Stimulated activated naive CD8-positive, alpha-beta T cell treated with anti-CD3 and anti-CD28 coated beads, Interleukin-15, Interleukin-2, amounts not matched to agents 100 U/mL and 50 U/mL, for 24 hours (primary cell): ENCODE data around the gene HOXA7.
A peak's percentile ranks its signal among the peaks of the same experiment; 100 is the strongest.

ENCODE experiments used
- ATAC-seq: fragments of 150-1000 bp; cut with Tn5 transposase; one replicate; pipeline ENCODE4 v1.10.0; 2021
- DNase-seq: peaks from one replicate; pipeline ENCODE4 v3.0.0; 2021

Gene HOXA7

GRCh38 chr7:27156508-27156898, at the start of gene HOXA7:
HOXA7 (minus strand) TSS chr7:27156675; CDS start chr7:27156545, 130 bp downstream.
- DNase-seq: no peak
- no peak for ATAC-seq

- DNase-seq: no peak
- ATAC-seq: no peak
These were observed 49.1 kb upstream of the HOXA7 start for GRCh38 chr7:27205325-27206280.

GRCh38 chr7:27204851-27205322, 48.4 kb upstream of the HOXA7 start:
- ATAC-seq: no peak
- no peak for DNase-seq

DNA sequence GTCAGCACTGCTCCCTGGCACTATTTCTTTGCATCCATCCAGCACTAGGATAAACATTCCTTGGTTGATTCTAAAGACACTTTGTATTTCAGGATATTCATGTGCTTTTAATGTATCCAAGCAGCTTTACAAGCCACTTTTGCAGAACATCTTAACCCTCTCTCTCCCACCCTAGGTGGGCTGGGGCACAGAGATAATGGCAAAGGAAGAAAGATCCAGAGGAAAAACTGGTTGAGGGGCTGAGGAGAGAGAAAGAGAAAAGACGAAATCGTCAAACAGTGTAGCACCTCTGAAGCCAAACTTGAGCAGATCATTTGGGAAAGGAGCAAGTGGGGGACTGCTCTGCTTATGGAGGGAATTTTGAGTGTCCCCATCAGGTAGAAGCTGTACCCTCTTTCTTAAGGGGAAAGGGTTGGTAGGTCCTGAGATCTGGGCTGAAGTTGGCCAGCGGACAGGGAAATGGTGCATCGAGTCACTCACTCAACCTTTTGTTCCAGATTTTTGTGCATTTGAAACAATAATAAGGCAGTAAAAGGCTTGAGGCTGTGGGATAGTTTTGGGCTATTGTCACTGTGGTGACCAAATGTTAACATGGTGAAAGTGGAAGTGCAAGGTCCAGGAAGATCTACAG, 47.6 kb upstream of the HOXA7 start:
- ATAC-seq (no peak), DNase-seq (no peak)

DNA sequence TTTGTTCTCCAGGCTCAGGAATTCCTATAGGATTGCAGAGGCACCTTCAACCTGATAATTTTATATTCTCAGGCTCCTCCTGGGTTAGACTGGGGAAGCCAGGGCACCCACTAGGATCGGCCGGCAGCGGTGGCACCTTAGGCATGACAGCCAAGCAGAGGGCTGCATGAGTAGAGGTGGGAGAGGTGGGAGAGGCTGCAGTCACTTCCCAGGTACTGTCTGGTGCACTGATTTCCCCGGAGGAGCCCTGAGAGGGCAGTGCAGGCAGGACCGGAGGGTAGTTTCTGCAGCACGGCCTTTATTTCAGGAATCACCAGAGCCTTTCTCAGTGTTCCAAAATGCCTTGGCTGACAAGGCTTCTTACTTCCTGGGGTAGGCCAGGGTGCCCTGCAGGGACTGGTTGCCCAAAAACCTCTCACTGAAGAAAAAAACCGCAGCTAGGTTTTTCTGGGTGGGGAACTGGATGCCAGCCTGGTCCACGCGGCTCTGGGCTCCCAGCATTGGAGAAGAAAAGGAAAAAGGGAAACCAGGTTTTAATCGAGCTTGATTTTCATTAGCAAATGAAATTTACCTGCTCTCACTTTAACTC, 47.0 kb upstream of the HOXA7 start:
- ATAC-seq (no peak), DNase-seq (no peak)

DNA sequence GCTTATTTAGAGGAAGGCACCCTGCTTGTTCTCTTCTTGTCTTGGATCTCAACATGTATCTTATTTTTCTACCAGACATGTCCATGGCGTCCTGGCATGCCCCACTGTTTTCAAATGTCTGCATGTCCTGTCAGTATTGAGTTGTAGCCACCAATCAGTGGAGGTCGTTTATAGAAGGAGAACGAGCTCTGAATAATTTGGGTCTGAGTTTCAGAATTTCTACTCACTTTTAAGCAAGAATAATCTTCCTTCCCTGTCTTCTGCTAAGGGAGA, 46.3 kb upstream of the HOXA7 start:
- ATAC-seq: no peak

GRCh38 chr7:27202018-27202861, 45.8 kb upstream of the HOXA7 start:
- ATAC-seq: no peak

More for the DNA sequence above, 46.3 kb upstream of the HOXA7 start:
- DNase-seq: no peak

DNA sequence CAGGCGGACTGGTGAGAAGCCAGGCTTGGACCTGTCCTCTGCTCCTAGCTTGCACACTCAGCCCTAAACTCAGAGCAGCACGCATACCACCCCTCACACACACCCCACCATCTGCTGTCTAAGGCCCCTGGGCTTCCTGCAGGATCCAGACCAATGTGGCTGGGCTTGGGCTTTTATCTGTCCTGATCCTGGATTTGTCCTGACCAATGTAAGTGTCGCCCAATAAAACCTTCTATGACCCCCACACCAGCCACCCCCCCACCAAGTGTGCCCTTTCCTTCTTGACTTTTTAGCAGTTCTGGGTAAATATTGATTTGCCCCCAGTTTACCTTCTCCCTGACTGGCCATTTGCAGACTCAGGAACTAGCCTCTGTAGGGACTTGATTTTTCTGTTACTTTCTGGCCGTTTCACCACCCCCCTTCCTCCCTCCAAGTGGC, 45.1 kb upstream of the HOXA7 start:
- no peak for DNase-seq
- no peak for ATAC-seq

More at GRCh38 chr7:27202018-27202861, 45.8 kb upstream of the HOXA7 start:
- DNase-seq: no peak

DNA sequence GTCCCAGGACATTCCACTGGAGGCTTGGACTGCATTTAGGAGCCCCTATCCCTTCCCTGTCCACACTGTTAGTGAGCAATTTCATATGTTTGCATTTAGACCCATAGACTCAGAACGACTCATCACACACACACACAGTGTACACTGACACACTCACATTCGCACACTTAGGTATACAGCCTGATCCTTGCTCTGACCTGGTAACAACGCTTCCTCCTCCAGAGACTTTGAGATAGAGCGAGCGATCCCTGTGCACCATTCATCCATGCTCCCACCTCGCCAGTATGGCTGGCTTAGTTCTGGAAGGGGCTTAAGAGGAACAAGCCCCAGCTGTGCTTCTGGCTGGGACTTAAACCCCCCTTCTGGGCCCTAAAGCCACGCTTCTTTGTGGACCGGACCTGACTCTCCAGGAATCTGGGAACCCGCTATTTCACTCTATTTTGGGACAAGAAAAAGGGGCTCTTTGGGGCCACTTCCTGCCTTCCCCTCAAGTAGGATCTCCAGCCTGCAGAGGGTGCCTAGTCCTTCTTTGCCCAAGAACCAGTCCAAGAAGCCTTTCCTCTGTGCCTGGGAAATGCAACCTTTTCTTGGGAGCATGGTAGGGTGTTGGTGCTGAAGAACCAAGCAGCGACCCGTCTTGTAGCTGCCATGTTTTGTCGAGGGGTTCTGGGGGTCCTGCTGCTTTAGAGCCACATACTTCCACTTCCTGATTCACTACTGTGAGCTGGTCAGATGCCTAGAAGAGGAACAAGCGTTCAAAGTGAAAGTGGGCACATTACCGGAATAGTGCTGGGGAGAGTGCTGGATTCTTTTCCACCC, 44.5 kb upstream of the HOXA7 start:
- DNase-seq (no peak), ATAC-seq (no peak)

- no peak for DNase-seq
- peak; percentile 57 for ATAC-seq
These were observed 43.6 kb upstream of the HOXA7 start, which contains the start of gene HOXA13 for GRCh38 chr7:27199849-27200760. HOXA13 (minus strand) TSS chr7:27200091; CDS start chr7:27200077, 14 bp downstream.

- DNase-seq: no peak
- ATAC-seq: no peak
These were observed 42.7 kb upstream of the HOXA7 start for GRCh38 chr7:27198871-27199801.

GRCh38 chr7:27198138-27198841, 41.8 kb upstream of the HOXA7 start:
- ATAC-seq (no peak), DNase-seq (no peak)

GRCh38 chr7:27197137-27198042, 40.9 kb upstream of the HOXA7 start:
- ATAC-seq (no peak), DNase-seq (no peak)

DNA sequence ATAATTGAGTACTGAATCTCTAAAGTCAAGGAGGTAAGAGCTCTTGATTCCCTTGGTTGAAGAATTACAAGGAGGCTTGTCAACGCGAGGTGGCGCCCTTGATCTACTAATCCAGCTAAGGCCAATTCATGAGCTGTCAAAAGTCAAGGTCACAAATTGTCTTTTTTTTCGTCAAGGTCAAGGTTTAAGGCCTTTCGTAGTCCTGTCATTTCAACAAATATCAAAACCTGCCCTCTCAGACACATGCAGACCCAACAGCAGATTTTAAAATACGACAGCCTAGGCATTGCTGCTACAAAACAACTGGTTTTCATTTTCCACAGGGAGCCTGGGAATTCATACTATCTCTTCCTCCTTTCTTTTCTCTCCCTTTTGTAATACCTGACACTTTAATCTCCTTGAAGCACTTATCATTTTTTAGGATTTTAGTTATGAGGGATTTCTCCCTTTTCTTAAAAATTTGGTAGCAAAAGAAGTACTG, 39.9 kb upstream of the HOXA7 start:
- DNase-seq (peak; percentile 85), ATAC-seq (no peak)

GRCh38 chr7:27194686-27195379, 38.4 kb upstream of the HOXA7 start:
- ATAC-seq: no peak
- DNase-seq: no peak

DNA sequence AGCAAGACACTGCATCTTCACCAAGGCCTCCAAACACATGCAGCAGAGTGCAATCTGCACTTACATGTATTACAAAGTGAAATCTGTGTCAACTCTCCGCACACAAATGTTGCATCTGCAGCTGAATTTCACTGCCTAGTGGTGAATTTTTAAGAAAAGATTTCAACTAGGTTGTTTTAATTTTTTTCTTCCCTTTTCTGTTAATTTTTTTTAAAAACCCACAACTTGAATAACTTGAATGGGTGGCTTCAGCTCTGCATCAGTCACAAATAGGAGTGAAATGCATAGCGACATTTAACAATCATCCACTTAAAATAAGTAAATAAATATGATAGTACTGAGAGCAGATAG, 37.5 kb upstream of the HOXA7 start:
- no peak for ATAC-seq

More for the DNA sequence above, 37.5 kb upstream of the HOXA7 start:
- DNase-seq: no peak
